HepG2 (cell line): Measurements from ENCODE around the gene DUT. TPM values are rescaled to one million over a fixed set of nuclear protein-coding genes. Genes with fewer than 3 reads are reported as not detected.

Experiments used
- ATAC-seq: fragments of 200-7000 bp; cut with Tn5 transposase; 3 replicates; pipeline ENCODE4 v1.9.1; 2020; ENCODE audit warnings: mild to moderate bottlenecking, moderate library complexity
- BruUV-seq: library from RNA; stranded (reverse); fragments of 400-500 nt; replicated peaks from 2 replicates; lab custom pipeline; 2021; lab: Mats Ljungman, UMichigan
- CTCF ChIA-PET: fragments of 300-600 bp; formaldehyde crosslinking; extraction: SDS; loops from one replicate; lab custom pipeline; 2021; ENCODE audit warnings: low total read pairs, inconsistent platforms, low intra/inter-chr PET ratio; lab: Yijun Ruan, JAX
- POLR2A ChIA-PET: fragments of 350-600 bp; sonication (Branson Sonifier 250); formaldehyde crosslinking; loops from one replicate; lab custom pipeline; 2020; ENCODE audit warnings: antibody characterized with exemption, inconsistent platforms; lab: Yijun Ruan, JAX
- DNase-seq: peaks from one replicate; pipeline ENCODE4 v3.0.0-alpha.2; 2015; ENCODE audit warnings: low spot score
- FAIRE-seq: peaks from 3 replicates; lab custom pipeline; 2011; peaks lifted over from hg19 to GRCh38; lab: Jason Lieb, UNC
- H2AFZ ChIP-seq: one replicate; pipeline ENCODE4 v1.6.1; 2011; ENCODE audit warnings: low read length, inconsistent platforms
- H3K27ac ChIP-seq: fragments of 300-600 bp; 3 replicates; pipeline ENCODE4 v1.8.0; 2011; ENCODE audit warnings: mixed run types, mild to moderate bottlenecking, mixed read lengths, low read length, inconsistent platforms; ENCODE audit not compliant: insufficient read depth; ENCODE audit errors: extremely low read length
- H3K27me3 ChIP-seq, 2 experiments: fragments of 200-600 bp in 1 of 2; 2 replicates in 1 of 2; 3 replicates in 1 of 2; pipeline versions ENCODE4 v1.6.0 to v1.8.0; 2011; ENCODE audit warnings: low read length in 2 of 2, mild to moderate bottlenecking in 2 of 2, moderate library complexity in 2 of 2, inconsistent platforms in 1 of 2; ENCODE audit not compliant: insufficient read depth in 2 of 2, control insufficient read depth in 1 of 2
- H3K36me3 ChIP-seq, 2 experiments: fragments of 200-600 bp in 1 of 2; replicated peaks in 1 of 2; 2 replicates in 1 of 2; 3 replicates in 1 of 2; pipeline versions ENCODE4 v1.5.1 to v1.8.0; 2011; ENCODE audit warnings: low read length in 2 of 2, inconsistent platforms in 1 of 2; ENCODE audit not compliant: insufficient read depth in 2 of 2, control insufficient read depth in 1 of 2
- H3K4me1 ChIP-seq: 2 replicates; pipeline ENCODE4 v1.5.1; 2012; ENCODE audit warnings: low read length, inconsistent platforms; ENCODE audit not compliant: insufficient read depth
- H3K4me2 ChIP-seq: 2 replicates; pipeline ENCODE4 v1.6.0; 2011; ENCODE audit warnings: low read depth, low read length, inconsistent platforms
- H3K4me3 ChIP-seq, 3 experiments: fragments of 200-600 bp in 1 of 3; sonication (generic), shearing (Covaris generic) in 1 of 3; replicated peaks in 1 of 3; 2 replicates each; pipeline ENCODE4 v1.5.1; 2011 to 2016; ENCODE audit warnings: low read length in 3 of 3, inconsistent platforms in 2 of 3, low read depth in 2 of 3, mild to moderate bottlenecking in 2 of 3, control low read depth in 1 of 3, mixed read lengths in 1 of 3; ENCODE audit not compliant: insufficient read depth in 1 of 3
- H3K79me2 ChIP-seq: one replicate; pipeline ENCODE4 v1.6.1; 2011; ENCODE audit warnings: low read length, inconsistent platforms; ENCODE audit not compliant: insufficient read depth
- H3K9ac ChIP-seq: 2 replicates; pipeline ENCODE4 v1.6.0; 2011; ENCODE audit warnings: mild to moderate bottlenecking, low read depth, low read length, inconsistent platforms; ENCODE audit not compliant: insufficient read depth
- H3K9me3 ChIP-seq: 2 replicates; pipeline ENCODE4 v1.5.1; 2012; ENCODE audit warnings: mild to moderate bottlenecking, low read length
- H4K20me1 ChIP-seq: 2 replicates; pipeline ENCODE4 v1.6.0; 2011; ENCODE audit warnings: inconsistent platforms, mild to moderate bottlenecking, low read length, moderate library complexity; ENCODE audit not compliant: insufficient read depth
- ARID3A ChIP-seq: IDR thresholded peaks from 2 replicates; pipeline ENCODE4 v1.6.1; 2012; ENCODE audit warnings: low read depth, low read length, improper control_type of control experiment
- CTCF ChIP-seq: sonication (generic); formaldehyde crosslinking; IDR thresholded peaks from 2 replicates; pipeline ENCODE4 v1.5.0; 2020; ENCODE audit warnings: mild to moderate bottlenecking, missing genetic modification reagents, moderate library complexity
- ELF3 ChIP-seq: IDR thresholded peaks from 2 replicates; pipeline ENCODE4 v1.6.1; 2016; ENCODE audit warnings: missing genetic modification reagents, missing compliant biosample characterization
- ELF4 ChIP-seq: sonication (generic); formaldehyde crosslinking; IDR thresholded peaks from 2 replicates; pipeline ENCODE4 v1.5.0; 2020; ENCODE audit warnings: missing genetic modification reagents, mild to moderate bottlenecking, moderate library complexity, borderline replicate concordance
- GLMP ChIP-seq: sonication (generic); formaldehyde crosslinking; IDR thresholded peaks from 2 replicates; pipeline ENCODE4 v1.9.0; 2021; ENCODE audit warnings: missing genetic modification reagents, mild to moderate bottlenecking, borderline replicate concordance
- MYNN ChIP-seq: sonication (generic); formaldehyde crosslinking; IDR thresholded peaks from 2 replicates; pipeline ENCODE4 v1.4.0; 2020; ENCODE audit warnings: mild to moderate bottlenecking, low read depth, missing genetic modification reagents
- STAG1 ChIP-seq: sonication (generic); formaldehyde crosslinking; IDR thresholded peaks from 2 replicates; pipeline ENCODE4 v1.4.0; 2020; ENCODE audit warnings: missing genetic modification reagents
- WGBS: methylation state at CpG from one replicate; pipeline ENCODE4 v1.1.6; 2017; ENCODE audit warnings: low lambda C conversion rate; 5-methylcytosine and 5-hydroxymethylcytosine counted together
- in situ Hi-C: cut with HindIII; loops from 2 replicates; pipeline ENCODE4 v1.10.0; 2017; ENCODE audit warnings: low pct_unique_long_range_greater_than_20kb; ENCODE audit not compliant: extremely low pct_ligation_motif_present
- intact Hi-C: fragments of 100-400 bp; cut with micrococcal nuclease; formaldehyde crosslinking; loops from one replicate; pipeline ENCODE4 v1.10.0; 2022; ENCODE audit not compliant: unreplicated experiment
- polyA plus RNA-seq, 8 experiments: library from polyadenylated mRNA; depleted of rRNA in 3 of 8; stranded (reverse) in 7 of 8; unstranded in 1 of 8; fragments of >200 nt; fragmentation: Illumina TruSeq in 4 of 8; extraction: Trizol in 4 of 8; gene quantifications; 2 replicates each; pipeline versions ENCODE4 v1.2.1 to v1.2.3, GENCODE V29; 2011 to 2016; ENCODE audit warnings: low read depth in 4 of 8, missing spikeins in 1 of 8, mixed read lengths in 1 of 8; ENCODE audit not compliant: insufficient read depth in 1 of 8
- total RNA-seq, 5 experiments: library from RNA; depleted of rRNA; stranded (reverse); fragments of >200 nt; fragmentation: Illumina TruSeq; extraction: Trizol; gene quantifications; 2 replicates each; pipeline ENCODE4 v1.2.3, GENCODE V29; 2016; ENCODE audit warnings: low read depth in 1 of 5

Gene DUT
- total and polyA plus RNA-seq, 2 of the 13 experiments (the other 11 are each of a cell fraction or from before 2014, with no cell fraction given), result 36.7 to 131 TPM

GRCh38 chr15:48285329-48286214 is 45.7 kb upstream of the DUT start:
- intact Hi-C loops, result loop anchor here (1.0 kb wide), 1 partner anchor 173 kb away; no protein-coding TSS in a partner anchor
- H3K4me1 ChIP-seq, result no peaks in the 10 kb centered on the region
- H2AFZ ChIP-seq, result no peak overlapping the region
- DNase-seq (peak; percentile 58), ATAC-seq (peak; percentile 83), FAIRE-seq (peak; percentile 87)
- no peaks in the 10 kb centered on the region for H3K79me2 ChIP-seq
- H3K9ac ChIP-seq, result no peak overlapping the region
- H3K4me2 ChIP-seq, result peak overlapping the region; percentile 18; the same call in 1 of the 2 replicates
- no TSS peak for BruUV-seq
- H3K36me3 ChIP-seq, result no peaks in the 10 kb centered on the region
- H4K20me1 ChIP-seq, result no peaks in the 10 kb centered on the region
- H3K27me3 ChIP-seq, result no peaks in the 10 kb centered on the region
- no peak overlapping the region for H3K27ac ChIP-seq
- no peak overlapping the region for H3K4me3 ChIP-seq
- CTCF ChIA-PET, result interaction anchor here (1.7 to 1.9 kb wide), 2 partner anchors 173 to 1090 kb away, joined by 6 to 11 read pairs; no protein-coding TSS in a partner anchor
- no peaks in the 10 kb centered on the region for H3K9me3 ChIP-seq
- in situ Hi-C loops, result loop anchor here (10.0 to 25.0 kb wide), 2 partner anchors 171 to 1098 kb away; no protein-coding TSS in a partner anchor
- WGBS, result 21% methylated on average over 14 of the region's 14 CpGs
- POLR2A ChIA-PET, result no interaction called here
- TF ChIP-seq MYNN (no peak), ELF3 (CRISPR knock-in tag) (peak; percentile 53), STAG1 (peak; percentile 59), CTCF (CRISPR knock-in tag) (peak; percentile 70), ARID3A (peak; percentile 39; the same call in 1 of the 2 replicates), GLMP (CRISPR knock-in tag) (no peak), ELF4 (CRISPR knock-in tag) (no peak)
